ENCODE data around the gene PADI3. TPM values are rescaled to one million over a fixed set of nuclear protein-coding genes. Genes with fewer than 3 reads are reported as not detected.

Gene PADI3
- total RNA-seq, 1 experiment from 2014 or later: 0.61 TPM

DNA sequence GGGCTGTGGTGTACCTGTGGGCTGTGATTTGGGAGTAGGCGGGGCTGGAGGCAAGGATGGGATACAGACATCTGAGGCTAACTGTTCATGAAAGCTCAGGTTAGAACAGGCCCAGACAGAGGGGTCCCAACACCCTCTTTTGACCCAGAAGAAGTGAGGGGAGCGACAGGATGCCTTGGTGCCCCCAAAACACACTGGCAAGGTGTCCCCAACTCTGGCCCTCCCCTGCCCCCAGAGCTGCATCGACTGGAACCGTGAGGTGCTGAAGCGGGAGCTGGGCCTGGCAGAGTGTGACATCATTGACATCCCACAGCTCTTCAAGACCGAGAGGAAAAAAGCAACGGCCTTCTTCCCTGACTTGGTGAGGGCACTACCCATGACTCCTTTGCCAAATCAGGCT lies 31.5 kb downstream of the PADI3 start (continued):
- TF ChIP-seq, protein P1, sequence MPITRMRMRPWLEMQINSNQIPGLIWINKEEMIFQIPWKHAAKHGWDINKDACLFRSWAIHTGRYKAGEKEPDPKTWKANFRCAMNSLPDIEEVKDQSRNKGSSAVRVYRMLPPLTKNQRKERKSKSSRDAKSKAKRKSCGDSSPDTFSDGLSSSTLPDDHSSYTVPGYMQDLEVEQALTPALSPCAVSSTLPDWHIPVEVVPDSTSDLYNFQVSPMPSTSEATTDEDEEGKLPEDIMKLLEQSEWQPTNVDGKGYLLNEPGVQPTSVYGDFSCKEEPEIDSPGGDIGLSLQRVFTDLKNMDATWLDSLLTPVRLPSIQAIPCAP (CRISPR knock-in tag; IDR thresholded peaks at IDR 0.05): no peak
- no peak for TF ChIP-seq MXD4 (CRISPR knock-in tag; IDR thresholded peaks at IDR 0.05; ENCODE audit: borderline replicate concordance)

DNA sequence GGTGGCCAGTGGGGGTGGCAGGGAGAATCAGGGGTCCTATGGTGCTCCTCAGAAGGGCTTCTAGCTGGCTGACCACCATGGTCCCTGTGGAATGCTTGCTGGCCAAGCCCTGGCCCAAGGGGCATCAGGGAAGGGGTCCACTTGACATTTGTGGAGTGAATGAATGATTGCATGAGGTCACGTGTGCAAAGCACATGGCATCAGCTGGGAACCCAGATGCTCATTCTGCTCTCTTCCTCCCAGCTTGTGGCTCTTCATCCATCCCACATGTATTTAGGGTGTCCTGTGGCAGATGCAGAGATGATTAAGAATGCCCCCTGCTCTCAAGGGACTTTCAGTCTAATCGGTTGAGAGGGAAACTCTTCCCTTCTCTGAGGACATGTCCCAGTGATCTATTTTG lies 32.0 kb downstream of the PADI3 start:
- POLR2A ChIA-PET: no interaction called here
- Mint-ChIP-seq H3K27ac (no peak overlapping the region), H3K4me1 (no peaks in the 10 kb centered on the region), H3K4me3 (no peak overlapping the region), H3K9me3 (0 out of 2 replicates have a peak, but pooled peaks cover 3% of the 10 kb centered on the region), H3K36me3 (no peaks in the 10 kb centered on the region), H3K27me3 (ENCODE audit: low read depth) (no peaks in the 10 kb centered on the region)
- CTCF ChIA-PET: no interaction called here
- ATAC-seq (no peak), DNase-seq (ENCODE audit: low spot score) (no peak)
- TF ChIP-seq, protein P1 (CRISPR knock-in tag; IDR thresholded peaks at IDR 0.05): no peak
- no peak for TF ChIP-seq NR1H2 (CRISPR knock-in tag; IDR thresholded peaks at IDR 0.05)
- TF ChIP-seq NFATC4 (CRISPR knock-in tag; IDR thresholded peaks at IDR 0.05): no peak
- TF ChIP-seq, protein P2, sequence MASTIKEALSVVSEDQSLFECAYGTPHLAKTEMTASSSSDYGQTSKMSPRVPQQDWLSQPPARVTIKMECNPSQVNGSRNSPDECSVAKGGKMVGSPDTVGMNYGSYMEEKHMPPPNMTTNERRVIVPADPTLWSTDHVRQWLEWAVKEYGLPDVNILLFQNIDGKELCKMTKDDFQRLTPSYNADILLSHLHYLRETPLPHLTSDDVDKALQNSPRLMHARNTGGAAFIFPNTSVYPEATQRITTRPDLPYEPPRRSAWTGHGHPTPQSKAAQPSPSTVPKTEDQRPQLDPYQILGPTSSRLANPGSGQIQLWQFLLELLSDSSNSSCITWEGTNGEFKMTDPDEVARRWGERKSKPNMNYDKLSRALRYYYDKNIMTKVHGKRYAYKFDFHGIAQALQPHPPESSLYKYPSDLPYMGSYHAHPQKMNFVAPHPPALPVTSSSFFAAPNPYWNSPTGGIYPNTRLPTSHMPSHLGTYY (CRISPR knock-in tag; IDR thresholded peaks at IDR 0.05): no peak
- no peak for TF ChIP-seq PRRX2 (CRISPR knock-in tag; IDR thresholded peaks at IDR 0.05)
- no peak for TF ChIP-seq ZNF671 (CRISPR knock-in tag; IDR thresholded peaks at IDR 0.05)
- TF ChIP-seq, protein P3, sequence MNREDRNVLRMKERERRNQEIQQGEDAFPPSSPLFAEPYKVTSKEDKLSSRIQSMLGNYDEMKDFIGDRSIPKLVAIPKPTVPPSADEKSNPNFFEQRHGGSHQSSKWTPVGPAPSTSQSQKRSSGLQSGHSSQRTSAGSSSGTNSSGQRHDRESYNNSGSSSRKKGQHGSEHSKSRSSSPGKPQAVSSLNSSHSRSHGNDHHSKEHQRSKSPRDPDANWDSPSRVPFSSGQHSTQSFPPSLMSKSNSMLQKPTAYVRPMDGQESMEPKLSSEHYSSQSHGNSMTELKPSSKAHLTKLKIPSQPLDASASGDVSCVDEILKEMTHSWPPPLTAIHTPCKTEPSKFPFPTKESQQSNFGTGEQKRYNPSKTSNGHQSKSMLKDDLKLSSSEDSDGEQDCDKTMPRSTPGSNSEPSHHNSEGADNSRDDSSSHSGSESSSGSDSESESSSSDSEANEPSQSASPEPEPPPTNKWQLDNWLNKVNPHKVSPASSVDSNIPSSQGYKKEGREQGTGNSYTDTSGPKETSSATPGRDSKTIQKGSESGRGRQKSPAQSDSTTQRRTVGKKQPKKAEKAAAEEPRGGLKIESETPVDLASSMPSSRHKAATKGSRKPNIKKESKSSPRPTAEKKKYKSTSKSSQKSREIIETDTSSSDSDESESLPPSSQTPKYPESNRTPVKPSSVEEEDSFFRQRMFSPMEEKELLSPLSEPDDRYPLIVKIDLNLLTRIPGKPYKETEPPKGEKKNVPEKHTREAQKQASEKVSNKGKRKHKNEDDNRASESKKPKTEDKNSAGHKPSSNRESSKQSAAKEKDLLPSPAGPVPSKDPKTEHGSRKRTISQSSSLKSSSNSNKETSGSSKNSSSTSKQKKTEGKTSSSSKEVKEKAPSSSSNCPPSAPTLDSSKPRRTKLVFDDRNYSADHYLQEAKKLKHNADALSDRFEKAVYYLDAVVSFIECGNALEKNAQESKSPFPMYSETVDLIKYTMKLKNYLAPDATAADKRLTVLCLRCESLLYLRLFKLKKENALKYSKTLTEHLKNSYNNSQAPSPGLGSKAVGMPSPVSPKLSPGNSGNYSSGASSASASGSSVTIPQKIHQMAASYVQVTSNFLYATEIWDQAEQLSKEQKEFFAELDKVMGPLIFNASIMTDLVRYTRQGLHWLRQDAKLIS (CRISPR knock-in tag; IDR thresholded peaks at IDR 0.05; ENCODE audit: borderline replicate concordance): no peak
- TF ChIP-seq, protein P4, sequence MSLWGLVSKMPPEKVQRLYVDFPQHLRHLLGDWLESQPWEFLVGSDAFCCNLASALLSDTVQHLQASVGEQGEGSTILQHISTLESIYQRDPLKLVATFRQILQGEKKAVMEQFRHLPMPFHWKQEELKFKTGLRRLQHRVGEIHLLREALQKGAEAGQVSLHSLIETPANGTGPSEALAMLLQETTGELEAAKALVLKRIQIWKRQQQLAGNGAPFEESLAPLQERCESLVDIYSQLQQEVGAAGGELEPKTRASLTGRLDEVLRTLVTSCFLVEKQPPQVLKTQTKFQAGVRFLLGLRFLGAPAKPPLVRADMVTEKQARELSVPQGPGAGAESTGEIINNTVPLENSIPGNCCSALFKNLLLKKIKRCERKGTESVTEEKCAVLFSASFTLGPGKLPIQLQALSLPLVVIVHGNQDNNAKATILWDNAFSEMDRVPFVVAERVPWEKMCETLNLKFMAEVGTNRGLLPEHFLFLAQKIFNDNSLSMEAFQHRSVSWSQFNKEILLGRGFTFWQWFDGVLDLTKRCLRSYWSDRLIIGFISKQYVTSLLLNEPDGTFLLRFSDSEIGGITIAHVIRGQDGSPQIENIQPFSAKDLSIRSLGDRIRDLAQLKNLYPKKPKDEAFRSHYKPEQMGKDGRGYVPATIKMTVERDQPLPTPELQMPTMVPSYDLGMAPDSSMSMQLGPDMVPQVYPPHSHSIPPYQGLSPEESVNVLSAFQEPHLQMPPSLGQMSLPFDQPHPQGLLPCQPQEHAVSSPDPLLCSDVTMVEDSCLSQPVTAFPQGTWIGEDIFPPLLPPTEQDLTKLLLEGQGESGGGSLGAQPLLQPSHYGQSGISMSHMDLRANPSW (CRISPR knock-in tag; conservative IDR thresholded peaks at IDR 0.05; ENCODE audit: low read depth): no peak
- TF ChIP-seq, protein P5, sequence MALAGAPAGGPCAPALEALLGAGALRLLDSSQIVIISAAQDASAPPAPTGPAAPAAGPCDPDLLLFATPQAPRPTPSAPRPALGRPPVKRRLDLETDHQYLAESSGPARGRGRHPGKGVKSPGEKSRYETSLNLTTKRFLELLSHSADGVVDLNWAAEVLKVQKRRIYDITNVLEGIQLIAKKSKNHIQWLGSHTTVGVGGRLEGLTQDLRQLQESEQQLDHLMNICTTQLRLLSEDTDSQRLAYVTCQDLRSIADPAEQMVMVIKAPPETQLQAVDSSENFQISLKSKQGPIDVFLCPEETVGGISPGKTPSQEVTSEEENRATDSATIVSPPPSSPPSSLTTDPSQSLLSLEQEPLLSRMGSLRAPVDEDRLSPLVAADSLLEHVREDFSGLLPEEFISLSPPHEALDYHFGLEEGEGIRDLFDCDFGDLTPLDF (CRISPR knock-in tag; IDR thresholded peaks at IDR 0.05): no peak
- TF ChIP-seq JUN (CRISPR knock-in tag; IDR thresholded peaks at IDR 0.05): no peak
- TF ChIP-seq, protein P6, sequence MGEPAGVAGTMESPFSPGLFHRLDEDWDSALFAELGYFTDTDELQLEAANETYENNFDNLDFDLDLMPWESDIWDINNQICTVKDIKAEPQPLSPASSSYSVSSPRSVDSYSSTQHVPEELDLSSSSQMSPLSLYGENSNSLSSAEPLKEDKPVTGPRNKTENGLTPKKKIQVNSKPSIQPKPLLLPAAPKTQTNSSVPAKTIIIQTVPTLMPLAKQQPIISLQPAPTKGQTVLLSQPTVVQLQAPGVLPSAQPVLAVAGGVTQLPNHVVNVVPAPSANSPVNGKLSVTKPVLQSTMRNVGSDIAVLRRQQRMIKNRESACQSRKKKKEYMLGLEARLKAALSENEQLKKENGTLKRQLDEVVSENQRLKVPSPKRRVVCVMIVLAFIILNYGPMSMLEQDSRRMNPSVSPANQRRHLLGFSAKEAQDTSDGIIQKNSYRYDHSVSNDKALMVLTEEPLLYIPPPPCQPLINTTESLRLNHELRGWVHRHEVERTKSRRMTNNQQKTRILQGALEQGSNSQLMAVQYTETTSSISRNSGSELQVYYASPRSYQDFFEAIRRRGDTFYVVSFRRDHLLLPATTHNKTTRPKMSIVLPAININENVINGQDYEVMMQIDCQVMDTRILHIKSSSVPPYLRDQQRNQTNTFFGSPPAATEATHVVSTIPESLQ (CRISPR knock-in tag; IDR thresholded peaks at IDR 0.05): no peak
- TF ChIP-seq RORB (CRISPR knock-in tag; IDR thresholded peaks at IDR 0.05): no peak
- TF ChIP-seq, protein P7, sequence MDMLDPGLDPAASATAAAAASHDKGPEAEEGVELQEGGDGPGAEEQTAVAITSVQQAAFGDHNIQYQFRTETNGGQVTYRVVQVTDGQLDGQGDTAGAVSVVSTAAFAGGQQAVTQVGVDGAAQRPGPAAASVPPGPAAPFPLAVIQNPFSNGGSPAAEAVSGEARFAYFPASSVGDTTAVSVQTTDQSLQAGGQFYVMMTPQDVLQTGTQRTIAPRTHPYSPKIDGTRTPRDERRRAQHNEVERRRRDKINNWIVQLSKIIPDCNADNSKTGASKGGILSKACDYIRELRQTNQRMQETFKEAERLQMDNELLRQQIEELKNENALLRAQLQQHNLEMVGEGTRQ (CRISPR knock-in tag; IDR thresholded peaks at IDR 0.05): no peak
- TF ChIP-seq FOXK1 (CRISPR knock-in tag; IDR thresholded peaks at IDR 0.05): no peak
- TF ChIP-seq ZNF396 (CRISPR knock-in tag; IDR thresholded peaks at IDR 0.05; ENCODE audit: borderline replicate concordance): no peak
- no peak for TF ChIP-seq ZNF423 (CRISPR knock-in tag; IDR thresholded peaks at IDR 0.05)

Measured in WTC11 (cell line).